NCI-H146 treated with DMSO at 0.1 percent for 48 hours (cell line): ENCODE results near the gene AP3S2.
"Not testable (repeated sequence)": the region's sequence is repeated elsewhere in the genome, so short reads cannot be mapped to it uniquely, and the experiment has no call there.

Experiments
- DNase-seq: peaks from one replicate; lab custom pipeline; 2025; ENCODE audit not compliant: unreplicated experiment; lab: John Stamatoyannopoulos, UW

Gene AP3S2

GRCh38 chr15:89836267-89837133 lies 57.3 kb downstream of the AP3S2 start:
- DNase-seq, result no peak

- DNase-seq, result no peak
Observed at GRCh38 chr15:89835176-89835564, 58.6 kb downstream of the AP3S2 start.

GRCh38 chr15:89834465-89835175 lies 59.2 kb downstream of the AP3S2 start:
- DNase-seq, result not testable (repeated sequence)

GRCh38 chr15:89833966-89834365 lies 59.8 kb downstream of the AP3S2 start:
- DNase-seq, result no peak

GRCh38 chr15:89830639-89831038 lies 63.2 kb downstream of the AP3S2 start:
- no peak for DNase-seq

GRCh38 chr15:89829616-89830440 lies 64.0 kb downstream of the AP3S2 start:
- no peak for DNase-seq

GRCh38 chr15:89829161-89829560 lies 64.6 kb downstream of the AP3S2 start:
- DNase-seq, result no peak

GRCh38 chr15:89828281-89829145 lies 65.3 kb downstream of the AP3S2 start:
- no peak for DNase-seq

GRCh38 chr15:89827829-89828228 lies 66.0 kb downstream of the AP3S2 start:
- DNase-seq, result no peak

GRCh38 chr15:89826671-89827655 lies 66.8 kb downstream of the AP3S2 start:
- DNase-seq, result no peak

GRCh38 chr15:89825271-89825940 lies 68.4 kb downstream of the AP3S2 start:
- DNase-seq, result no peak

- no peak for DNase-seq
Observed at GRCh38 chr15:89824607-89824867, 69.3 kb downstream of the AP3S2 start.

- no peak for DNase-seq
Observed at GRCh38 chr15:89823836-89824606, 69.8 kb downstream of the AP3S2 start.

- no peak for DNase-seq
Observed at GRCh38 chr15:89822951-89823711, 70.7 kb downstream of the AP3S2 start.

- no peak for DNase-seq
Observed at GRCh38 chr15:89822611-89822950, 71.2 kb downstream of the AP3S2 start.

GRCh38 chr15:89822026-89822425 lies 71.8 kb downstream of the AP3S2 start:
- DNase-seq, result no peak
